Mesenchymal stem cell (in vitro differentiated cells and primary cell): ENCODE measurements around the gene SLC25A51.

Experiments used
- DNase-seq: peaks from one replicate; pipeline ENCODE4 v3.0.0-alpha.2; 2013
- H2AFZ ChIP-seq: one replicate; pipeline ENCODE4 v1.6.1; 2013; ENCODE audit warnings: low read depth, mild to moderate bottlenecking, control low read depth, inconsistent platforms, low read length, moderate library complexity
- H2AK5ac ChIP-seq: 2 replicates; pipeline ENCODE4 v1.6.1; 2013; ENCODE audit warnings: low read length, moderate library complexity, mild to moderate bottlenecking, inconsistent platforms; ENCODE audit not compliant: severe bottlenecking
- H2BK120ac ChIP-seq: one replicate; pipeline ENCODE4 v1.6.1; 2013; ENCODE audit warnings: low read depth, mild to moderate bottlenecking, inconsistent platforms, low read length, moderate library complexity
- H2BK12ac ChIP-seq, 2 experiments: one replicate each; pipeline ENCODE4 v1.6.1; 2013; ENCODE audit warnings: inconsistent platforms in 2 of 2, low read length in 2 of 2, mild to moderate bottlenecking in 2 of 2, moderate library complexity in 2 of 2, control low read depth in 1 of 2
- H2BK15ac ChIP-seq: one replicate; pipeline ENCODE4 v1.6.1; 2013; ENCODE audit warnings: mild to moderate bottlenecking, low read depth, inconsistent platforms; ENCODE audit not compliant: poor library complexity, severe bottlenecking
- H2BK5ac ChIP-seq: 2 replicates; pipeline ENCODE4 v1.6.1; 2013; ENCODE audit warnings: low read depth, mild to moderate bottlenecking, low read length, control low read depth, inconsistent platforms; ENCODE audit not compliant: poor library complexity, severe bottlenecking
- H3K14ac ChIP-seq, 2 experiments: one replicate each; pipeline ENCODE4 v1.6.1; 2013; ENCODE audit warnings: inconsistent platforms in 2 of 2, low read length in 2 of 2, control low read depth in 1 of 2, mild to moderate bottlenecking in 1 of 2, moderate library complexity in 1 of 2
- H3K18ac ChIP-seq, 2 experiments: one replicate each; pipeline ENCODE4 v1.6.1; 2013; ENCODE audit warnings: inconsistent platforms in 2 of 2, low read length in 2 of 2, control low read depth in 1 of 2, low read depth in 1 of 2, mild to moderate bottlenecking in 1 of 2
- H3K23ac ChIP-seq, 2 experiments: one replicate each; pipeline ENCODE4 v1.6.1; 2013; ENCODE audit warnings: inconsistent platforms in 2 of 2, low read length in 2 of 2, mild to moderate bottlenecking in 2 of 2, moderate library complexity in 2 of 2, control low read depth in 1 of 2
- H3K27ac ChIP-seq: 2 replicates; pipeline ENCODE4 v1.5.1; 2013; ENCODE audit warnings: mild to moderate bottlenecking, moderate library complexity, low read length, control low read depth, inconsistent platforms; ENCODE audit not compliant: poor library complexity, severe bottlenecking
- H3K27me3 ChIP-seq, 2 experiments: 2 replicates each; pipeline versions ENCODE4 v1.6.1 to v1.7.0; 2013; ENCODE audit warnings: low read length in 2 of 2, mild to moderate bottlenecking in 2 of 2, moderate library complexity in 2 of 2, control low read depth in 1 of 2, inconsistent platforms in 1 of 2; ENCODE audit not compliant: control insufficient read depth in 1 of 2, insufficient read depth in 1 of 2
- H3K36me3 ChIP-seq, 2 experiments: 2 replicates each; pipeline versions ENCODE4 v1.6.1 to v1.7.0; 2013; ENCODE audit warnings: low read length in 2 of 2, control low read depth in 1 of 2, inconsistent platforms in 1 of 2, low read depth in 1 of 2, mild to moderate bottlenecking in 1 of 2; ENCODE audit not compliant: insufficient read depth in 2 of 2, control insufficient read depth in 1 of 2
- H3K4ac ChIP-seq, 2 experiments: one replicate each; pipeline ENCODE4 v1.6.1; 2013; ENCODE audit warnings: inconsistent platforms in 2 of 2, low read length in 2 of 2, mild to moderate bottlenecking in 2 of 2, moderate library complexity in 2 of 2, control low read depth in 1 of 2, low read depth in 1 of 2
- H3K4me1 ChIP-seq: 2 replicates; pipeline ENCODE4 v1.6.1; 2013; ENCODE audit warnings: low read depth, low read length, control low read depth; ENCODE audit not compliant: control insufficient read depth, insufficient read depth
- H3K4me2 ChIP-seq: 2 replicates; pipeline ENCODE4 v1.6.1; 2013; ENCODE audit warnings: low read length, mild to moderate bottlenecking, inconsistent platforms; ENCODE audit not compliant: poor library complexity, severe bottlenecking
- H3K4me3 ChIP-seq, 2 experiments: 2 replicates each; pipeline versions ENCODE4 v1.5.1 to v1.7.0; 2013; ENCODE audit warnings: low read length in 2 of 2, mild to moderate bottlenecking in 2 of 2, control low read depth in 1 of 2, low read depth in 1 of 2; ENCODE audit not compliant: insufficient read depth in 1 of 2
- H3K79me1 ChIP-seq: replicated peaks from 2 replicates; pipeline ENCODE4 v1.6.1; 2013; ENCODE audit warnings: mild to moderate bottlenecking, control low read depth, low read length, inconsistent platforms; ENCODE audit not compliant: poor library complexity, severe bottlenecking
- H3K9ac ChIP-seq: 2 replicates; pipeline ENCODE4 v1.7.0; 2013; ENCODE audit warnings: mild to moderate bottlenecking, low read length, moderate library complexity
- H3K9me3 ChIP-seq: 2 replicates; pipeline ENCODE4 v1.7.0; 2013; ENCODE audit warnings: mild to moderate bottlenecking, low read length; ENCODE audit not compliant: control insufficient read depth
- H4K8ac ChIP-seq: one replicate; pipeline ENCODE4 v1.6.1; 2013; ENCODE audit warnings: inconsistent platforms, mild to moderate bottlenecking, low read length, moderate library complexity
- H4K91ac ChIP-seq: one replicate; pipeline ENCODE4 v1.6.1; 2013; ENCODE audit warnings: mild to moderate bottlenecking, low read length, inconsistent platforms
- WGBS: methylation state at CpG from one replicate; pipeline ENCODE4 v1.1.7; 2013; ENCODE audit warnings: mixed read lengths; 5-methylcytosine and 5-hydroxymethylcytosine counted together

SLC25A51 gene

DNA sequence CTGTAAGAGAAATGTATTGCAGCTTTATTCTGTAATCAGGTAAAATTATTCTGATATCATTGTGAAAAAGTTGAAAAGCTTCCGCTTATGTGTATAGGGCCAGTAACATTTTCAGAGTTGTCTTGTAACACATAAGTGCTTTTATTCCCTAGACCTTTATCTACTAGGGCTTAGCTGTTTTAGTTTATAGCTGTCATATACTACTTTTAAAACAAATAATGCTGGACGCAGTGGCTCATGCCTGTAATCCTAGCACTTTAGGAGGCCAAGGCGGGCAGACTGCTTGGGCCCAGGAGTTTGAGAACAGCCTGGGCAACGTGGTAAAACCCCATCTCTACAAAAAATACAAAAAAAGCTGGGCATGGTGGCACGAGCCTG lies 33.1 kb downstream of the SLC25A51 start:
- Histone ChIP-seq H3K4me3 (no peak overlapping the region), H2BK15ac (no peak overlapping the region), H3K4me2 (no peak overlapping the region), H4K91ac (no peak overlapping the region), H3K14ac (no peak overlapping the region), H3K9ac (no peak overlapping the region), H3K36me3 (peaks cover 0 to 20% of the 10 kb centered on the region in 2 experiments), H3K27ac (no peak overlapping the region), H2BK12ac (no peak overlapping the region), H3K4ac (no peak overlapping the region), H3K9me3 (no peaks in the 10 kb centered on the region), H2AFZ (no peak overlapping the region), H3K23ac (no peak overlapping the region), H4K8ac (no peak overlapping the region), H2AK5ac (no peak overlapping the region), H2BK120ac (no peak overlapping the region), H3K79me1 (peaks cover 3% of the 10 kb centered on the region), H3K4me1 (no peaks in the 10 kb centered on the region), H3K27me3 (no peaks in the 10 kb centered on the region), H3K18ac (no peak overlapping the region), H2BK5ac (no peak overlapping the region)
- WGBS: 81% methylated on average over 2 of the region's 5 CpGs
- no peak for DNase-seq

DNA sequence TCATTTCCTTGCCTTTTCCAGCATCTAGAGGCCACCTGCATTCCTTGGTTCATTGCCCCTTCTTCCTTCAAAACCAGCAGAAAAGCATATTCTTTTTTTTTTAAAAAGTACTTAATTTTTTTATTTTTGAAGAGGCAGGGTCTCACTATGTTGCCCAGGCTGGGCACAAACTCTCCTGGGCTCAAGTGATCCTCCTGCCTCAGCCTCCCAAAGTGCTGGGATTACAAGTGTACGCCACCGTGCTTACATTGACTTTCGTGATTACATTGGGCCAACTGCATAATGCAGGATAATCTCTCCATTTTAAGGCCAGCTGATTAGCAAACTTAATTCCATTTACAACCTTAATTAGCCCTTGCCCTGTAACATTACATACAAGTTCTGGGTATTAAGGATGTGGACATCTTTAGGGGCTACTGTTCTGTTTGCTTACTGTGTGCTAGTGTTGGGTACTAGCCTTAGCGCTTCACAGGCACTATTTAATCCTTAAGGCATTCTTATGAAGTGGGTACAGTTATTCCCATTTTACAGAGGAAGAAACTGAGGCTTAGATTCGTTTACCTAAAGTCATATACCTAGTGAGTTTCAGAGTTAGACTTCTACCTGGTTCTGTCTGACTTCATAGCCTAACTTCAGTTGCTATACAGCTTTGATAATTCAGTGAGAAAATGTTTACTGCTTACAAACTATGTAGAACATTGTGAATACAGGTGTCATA lies 33.7 kb downstream of the SLC25A51 start:
- Histone ChIP-seq H4K8ac (no peak overlapping the region), H3K23ac (no peak overlapping the region), H3K18ac (no peak overlapping the region), H2BK15ac (no peak overlapping the region), H3K79me1 (peaks cover 3% of the 10 kb centered on the region), H3K14ac (no peak overlapping the region), H2AK5ac (no peak overlapping the region), H3K9me3 (no peaks in the 10 kb centered on the region), H3K27ac (no peak overlapping the region), H2BK12ac (no peak overlapping the region), H3K4me2 (no peak overlapping the region), H4K91ac (no peak overlapping the region), H2BK5ac (no peak overlapping the region), H2AFZ (no peak overlapping the region), H2BK120ac (no peak overlapping the region), H3K27me3 (no peaks in the 10 kb centered on the region), H3K36me3 (peaks cover 0 to 25% of the 10 kb centered on the region in 2 experiments), H3K4me3 (no peak overlapping the region), H3K4me1 (no peaks in the 10 kb centered on the region), H3K9ac (no peak overlapping the region), H3K4ac (no peak overlapping the region)
- 98% methylated on average over 5 of the region's 5 CpGs for WGBS
- DNase-seq: no peak

DNA sequence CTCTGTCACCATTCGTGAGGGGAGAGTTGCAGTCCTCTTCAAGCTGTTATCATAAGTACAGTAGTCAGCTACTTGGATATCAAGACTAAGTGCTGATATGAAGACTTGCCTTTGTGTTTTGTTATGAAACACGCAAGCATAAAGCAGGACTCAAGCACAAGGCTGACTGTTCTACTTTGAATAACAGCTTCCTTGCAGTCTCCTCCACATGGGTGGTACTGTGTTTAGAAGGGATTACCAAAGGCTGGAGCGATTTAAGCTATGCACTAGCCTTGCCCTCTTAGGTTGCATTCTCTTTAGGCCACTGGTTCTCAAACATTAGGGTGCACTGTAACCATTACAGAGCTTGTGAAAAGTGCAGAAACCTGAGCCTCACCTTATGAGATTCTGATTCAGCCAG lies 41.4 kb downstream of the SLC25A51 start:
- Histone ChIP-seq H3K36me3 (peaks cover 12 to 83% of the 10 kb centered on the region in 2 experiments), H3K4me2 (no peak overlapping the region), H3K4me3 (no peak overlapping the region), H4K91ac (no peak overlapping the region), H3K14ac (no peak overlapping the region), H3K4me1 (no peaks in the 10 kb centered on the region), H4K8ac (no peak overlapping the region), H3K27ac (no peak overlapping the region), H3K18ac (no peak overlapping the region), H2BK5ac (no peak overlapping the region), H2AK5ac (no peak overlapping the region), H2BK15ac (no peak overlapping the region), H2BK12ac (no peak overlapping the region), H3K4ac (no peak overlapping the region), H2BK120ac (no peak overlapping the region), H3K9me3 (no peaks in the 10 kb centered on the region), H3K27me3 (no peaks in the 10 kb centered on the region), H3K23ac (no peak overlapping the region), H3K9ac (no peak overlapping the region), H3K79me1 (peaks cover 7% of the 10 kb centered on the region), H2AFZ (no peak overlapping the region)
- 97% methylated on average over 3 of the region's 3 CpGs for WGBS
- no peak for DNase-seq

DNA sequence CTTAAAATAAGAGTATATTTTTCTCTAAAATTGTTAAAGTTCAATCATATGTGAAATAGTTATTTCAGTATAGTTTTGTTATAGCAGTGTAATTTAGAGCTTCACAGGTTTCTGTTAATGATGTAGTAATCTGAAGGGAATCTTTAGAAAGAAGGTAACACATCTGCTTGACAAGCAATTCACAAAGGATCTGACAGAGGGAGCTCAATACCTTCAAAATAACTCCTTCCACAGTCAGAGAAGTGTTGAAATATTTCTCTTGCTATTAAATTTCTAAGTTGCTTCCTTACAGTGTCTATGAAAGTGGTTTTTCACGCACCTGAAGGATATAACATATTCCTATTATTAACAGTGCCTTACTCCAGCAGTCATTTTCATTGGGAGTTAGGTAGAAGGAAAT lies 44.9 kb downstream of the SLC25A51 start:
- peak; percentile 25 for DNase-seq
- no peak overlapping the region for H4K8ac ChIP-seq
- H4K91ac ChIP-seq: no peak overlapping the region
- no peak overlapping the region for H2AK5ac ChIP-seq
- H3K36me3 ChIP-seq: peaks cover 19 to 93% of the 10 kb centered on the region in 2 experiments
- no peaks in the 10 kb centered on the region for H3K27me3 ChIP-seq
- no CpG with 5 or more reads among the region's 1 CpG for WGBS
- H3K23ac ChIP-seq: no peak overlapping the region
- H3K18ac ChIP-seq: no peak overlapping the region
- H2BK5ac ChIP-seq: no peak overlapping the region
- no peak overlapping the region for H3K27ac ChIP-seq
- no peak overlapping the region for H3K4me3 ChIP-seq
- H3K9ac ChIP-seq: no peak overlapping the region
- H3K4me2 ChIP-seq: no peak overlapping the region
- peaks cover 11% of the 10 kb centered on the region for H3K79me1 ChIP-seq
- H3K14ac ChIP-seq: no peak overlapping the region
- H3K9me3 ChIP-seq: no peaks in the 10 kb centered on the region
- no peaks in the 10 kb centered on the region for H3K4me1 ChIP-seq
- no peak overlapping the region for H2BK15ac ChIP-seq
- no peak overlapping the region for H2AFZ ChIP-seq
- H2BK12ac ChIP-seq: no peak overlapping the region
- H2BK120ac ChIP-seq: no peak overlapping the region
- H3K4ac ChIP-seq: no peak overlapping the region
